D721Med (cell line): ENCODE measurements around the gene ACVR2B.

Experiments used
- DNase-seq: peaks from one replicate; pipeline ENCODE4 v3.0.0; 2011; ENCODE audit warnings: low spot score; ENCODE audit not compliant: insufficient read length
- FAIRE-seq: peaks from 2 replicates; lab custom pipeline; 2011; peaks lifted over from hg19 to GRCh38; lab: Jason Lieb, UNC
- TF ChIP-seq, protein P1 (sequence below): IDR thresholded peaks from 2 replicates; pipeline ENCODE4 v1.5.1; 2012; ENCODE audit warnings: mild to moderate bottlenecking, control low read depth; ENCODE audit not compliant: insufficient read depth; ENCODE audit errors: missing control alignments

Gene ACVR2B

DNA sequence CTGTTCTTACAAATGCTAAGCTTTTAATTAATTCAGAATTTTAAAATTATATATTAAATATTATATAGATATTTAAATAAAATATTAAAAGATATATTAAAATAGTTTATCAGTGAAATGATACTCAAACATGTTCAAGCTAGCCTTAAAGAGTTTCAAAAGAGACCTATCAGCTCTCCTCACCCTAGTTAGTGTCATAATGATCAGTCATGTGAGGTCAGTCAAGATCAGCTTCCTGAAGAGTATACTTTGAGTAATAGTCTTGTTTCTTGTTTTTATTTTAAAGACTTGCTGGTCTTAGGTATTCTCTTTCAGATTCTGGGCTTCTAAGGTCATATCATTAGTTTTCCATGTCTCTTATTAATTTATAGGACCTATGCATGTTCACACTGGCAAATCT lies 56.9 kb downstream of the ACVR2B start:
- TF ChIP-seq, protein P1, sequence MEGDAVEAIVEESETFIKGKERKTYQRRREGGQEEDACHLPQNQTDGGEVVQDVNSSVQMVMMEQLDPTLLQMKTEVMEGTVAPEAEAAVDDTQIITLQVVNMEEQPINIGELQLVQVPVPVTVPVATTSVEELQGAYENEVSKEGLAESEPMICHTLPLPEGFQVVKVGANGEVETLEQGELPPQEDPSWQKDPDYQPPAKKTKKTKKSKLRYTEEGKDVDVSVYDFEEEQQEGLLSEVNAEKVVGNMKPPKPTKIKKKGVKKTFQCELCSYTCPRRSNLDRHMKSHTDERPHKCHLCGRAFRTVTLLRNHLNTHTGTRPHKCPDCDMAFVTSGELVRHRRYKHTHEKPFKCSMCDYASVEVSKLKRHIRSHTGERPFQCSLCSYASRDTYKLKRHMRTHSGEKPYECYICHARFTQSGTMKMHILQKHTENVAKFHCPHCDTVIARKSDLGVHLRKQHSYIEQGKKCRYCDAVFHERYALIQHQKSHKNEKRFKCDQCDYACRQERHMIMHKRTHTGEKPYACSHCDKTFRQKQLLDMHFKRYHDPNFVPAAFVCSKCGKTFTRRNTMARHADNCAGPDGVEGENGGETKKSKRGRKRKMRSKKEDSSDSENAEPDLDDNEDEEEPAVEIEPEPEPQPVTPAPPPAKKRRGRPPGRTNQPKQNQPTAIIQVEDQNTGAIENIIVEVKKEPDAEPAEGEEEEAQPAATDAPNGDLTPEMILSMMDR = no peak
- DNase-seq (no peak), FAIRE-seq (no peak)

DNA sequence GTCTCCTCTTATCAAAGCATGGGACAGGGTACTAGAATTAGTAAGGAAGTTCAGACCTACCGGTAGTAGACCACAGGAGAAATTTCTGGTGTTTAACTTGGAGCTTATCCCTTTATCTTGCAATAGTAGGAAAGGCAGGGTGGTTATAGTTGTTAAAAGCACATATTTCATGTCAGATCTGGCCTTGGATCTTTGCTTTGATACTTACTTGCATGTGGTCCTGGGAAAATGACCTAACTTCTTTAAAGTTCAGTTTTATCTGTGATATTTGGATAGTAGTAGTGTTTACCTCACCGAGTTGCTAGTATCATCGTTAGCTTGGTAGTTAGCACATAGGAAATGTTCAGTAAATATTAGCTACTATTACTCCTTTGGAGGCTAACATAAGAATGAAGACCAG lies 57.9 kb downstream of the ACVR2B start:
- TF ChIP-seq, protein P1 = no peak
- FAIRE-seq = no peak
- no peak for DNase-seq

DNA sequence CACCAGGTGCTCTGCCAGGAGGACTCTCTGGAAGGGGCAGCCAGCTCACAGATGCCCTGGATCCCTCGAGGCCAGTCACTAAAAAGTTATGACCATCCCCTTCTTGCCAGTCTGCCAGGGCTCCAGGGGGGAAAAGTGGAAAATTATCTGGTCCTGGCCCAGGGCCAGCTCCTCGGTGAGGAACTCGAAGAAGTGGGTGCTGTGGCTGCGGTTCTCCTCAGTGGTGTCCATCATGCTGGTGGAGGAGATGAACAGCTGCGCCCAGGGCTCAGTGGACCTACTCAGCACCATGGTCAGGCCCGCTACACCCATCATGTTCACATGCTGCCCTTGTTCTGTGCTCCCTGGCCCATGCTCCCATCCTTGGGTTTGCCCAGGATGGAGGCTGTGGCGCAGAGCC lies 61.7 kb downstream of the ACVR2B start:
- no peak for FAIRE-seq
- DNase-seq = no peak
- TF ChIP-seq, protein P1 = no peak

DNA sequence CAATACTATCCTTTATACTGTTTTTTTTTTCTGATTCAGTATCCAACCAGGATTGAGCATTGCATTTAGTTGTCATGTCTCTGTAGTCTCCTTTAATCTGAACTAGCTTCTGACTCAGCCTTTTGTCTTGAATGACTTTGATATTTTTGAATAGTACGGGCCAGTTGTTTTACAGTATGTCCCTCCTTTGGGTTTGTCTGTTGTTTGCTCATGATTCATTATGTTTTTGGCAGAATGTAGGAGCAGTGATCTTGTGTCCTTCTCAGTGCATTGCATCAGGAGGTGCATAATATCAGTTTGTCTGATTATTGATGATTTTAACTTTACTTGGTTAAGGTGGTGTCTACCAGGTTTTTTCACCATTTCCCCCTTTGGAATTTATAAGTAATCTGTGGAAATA lies 63.0 kb downstream of the ACVR2B start:
- FAIRE-seq = no peak
- TF ChIP-seq, protein P1 = no peak
- DNase-seq = no peak

DNA sequence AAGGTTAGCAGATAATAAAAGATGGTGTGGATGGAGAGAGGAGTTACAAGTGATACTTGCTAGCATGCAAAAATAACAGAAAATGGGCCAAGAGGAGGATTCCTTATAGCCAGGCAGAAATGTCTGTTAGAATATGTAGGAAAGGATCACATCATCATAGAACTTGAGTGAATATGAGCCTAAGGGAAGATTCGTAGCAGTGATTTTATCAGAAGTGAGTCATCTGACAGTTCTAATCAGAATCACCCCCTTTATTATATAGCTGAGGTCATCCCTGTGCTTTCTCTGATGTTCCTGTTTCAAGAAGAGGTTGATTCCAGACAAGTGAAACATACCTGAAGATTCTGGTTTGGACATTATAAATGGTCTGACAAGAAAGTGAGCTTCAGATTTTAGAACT lies 65.3 kb downstream of the ACVR2B start:
- FAIRE-seq = no peak
- no peak for DNase-seq
- TF ChIP-seq, protein P1 = no peak

DNA sequence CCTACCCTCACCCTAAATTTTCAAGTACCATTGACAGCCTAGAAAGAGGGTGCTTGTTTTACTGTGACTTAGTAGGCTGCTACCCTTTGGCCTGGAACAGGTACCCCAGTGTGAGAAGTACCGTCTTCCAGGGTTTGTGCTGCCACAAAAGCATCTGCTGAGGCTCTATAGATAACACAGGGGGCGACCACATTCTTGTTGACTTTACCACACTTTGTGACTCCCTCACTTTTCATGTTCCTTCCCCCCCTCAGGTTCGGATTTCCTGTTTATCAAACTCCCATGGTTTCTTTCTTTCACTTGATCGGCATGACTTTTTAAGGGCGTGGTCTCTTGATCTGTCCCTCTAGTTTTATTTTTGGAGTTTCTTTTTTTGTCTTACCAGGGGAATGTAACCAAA lies 66.0 kb downstream of the ACVR2B start:
- TF ChIP-seq, protein P1 = no peak
- FAIRE-seq = no peak

DNA sequence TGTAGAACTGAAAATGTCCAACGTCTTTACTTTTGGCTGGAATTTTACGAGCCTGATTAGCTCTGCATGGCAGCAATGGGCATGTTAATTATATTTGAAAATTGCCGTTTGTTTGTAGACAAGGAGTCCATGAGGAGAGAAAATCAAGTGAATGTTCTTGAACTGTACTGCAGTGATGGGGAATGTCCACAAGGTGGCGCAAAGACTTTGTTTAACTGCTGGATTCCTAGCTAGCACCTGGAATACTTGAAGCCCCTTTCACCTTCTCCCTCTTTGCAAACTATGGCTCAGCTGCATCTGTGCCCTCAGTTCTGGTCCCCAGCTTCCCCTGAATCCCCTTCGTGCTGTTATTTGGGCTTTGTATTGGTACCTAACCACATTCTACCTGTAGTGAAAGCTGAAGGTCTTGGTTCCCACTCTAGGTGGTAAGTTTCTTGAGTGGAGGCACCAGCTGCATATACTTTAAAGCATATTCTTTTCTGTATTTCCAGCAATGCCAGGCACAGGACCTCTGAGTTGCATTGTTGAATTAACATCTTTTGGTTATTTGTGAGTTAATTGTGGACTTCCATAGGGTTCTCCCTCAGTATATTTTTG lies 67.8 kb downstream of the ACVR2B start:
- DNase-seq = no peak
- TF ChIP-seq, protein P1 = peak; percentile 87
- FAIRE-seq = peak; percentile 29

More for the DNA sequence above, 66.0 kb downstream of the ACVR2B start:
- no peak for DNase-seq
